ENCODE measurements around the gene NTRK3. TPM values are rescaled to one million over a fixed set of nuclear protein-coding genes. Genes with fewer than 3 reads are reported as not detected.
"Not testable (repeated sequence)": the region's sequence is repeated elsewhere in the genome, so short reads cannot be mapped to it uniquely, and the experiment has no call there.

NTRK3 gene
- total and polyA plus RNA-seq, 2 donors (not counting 3 experiments of a cell fraction or from before 2014, with no cell fraction given): not detected

DNA sequence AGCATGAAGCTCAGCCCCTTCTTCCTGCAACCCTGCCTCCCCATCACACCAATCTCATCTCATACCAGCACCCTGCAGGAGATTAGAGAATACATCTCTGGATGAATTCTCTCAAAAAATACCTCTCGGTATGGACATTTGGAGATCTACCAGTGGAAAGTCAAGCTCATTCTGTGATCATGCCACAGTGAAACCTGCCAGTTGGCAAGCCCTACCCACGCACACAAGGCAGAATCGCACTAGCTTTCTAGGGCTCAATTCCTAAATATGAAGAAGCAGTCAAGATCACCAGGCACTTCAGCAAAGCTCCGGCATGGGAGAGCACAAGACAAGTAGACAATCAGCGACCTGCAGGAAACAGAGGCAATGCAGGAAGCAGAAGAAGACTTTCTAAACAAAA lies 221.2 kb downstream of the NTRK3 start:
- no TSS peak for BruUV-seq (replicated peaks)
- Histone ChIP-seq H3K9ac (replicated peaks; ENCODE audit: extremely low read depth, insufficient read depth, low read length) (no peak overlapping the region), H3K27ac (ENCODE audit: insufficient read depth, low read depth, low read length) (no peak overlapping the region), H3K36me3 (ENCODE audit: control insufficient read depth in 2 of 2, extremely low read depth in 1 of 2, insufficient read depth in 2 of 2, low read length in 2 of 2) (no peaks in the 10 kb centered on the region), H3K4me2 (ENCODE audit: insufficient read depth, low read length) (no peak overlapping the region), H3K9me3 (replicated peaks; ENCODE audit: control insufficient read depth, insufficient read depth, low read length) (peaks cover 2% of the 10 kb centered on the region), H3K9me1 (replicated peaks; ENCODE audit: control insufficient read depth, extremely low read depth, insufficient read depth, low read length) (no peaks in the 10 kb centered on the region), H3K4me3 (replicated peaks in 1 of 3; ENCODE audit: insufficient read depth in 1 of 3, low read depth in 1 of 3, low read length in 3 of 3) (no peak overlapping the region), H2AFZ (ENCODE audit: low read depth, low read length) (no peak overlapping the region), H3K79me2 (ENCODE audit: control insufficient read depth, insufficient read depth, low read length) (no peaks in the 10 kb centered on the region), H3K4me1 (ENCODE audit: control insufficient read depth, extremely low read depth, insufficient read depth, low read length) (no peaks in the 10 kb centered on the region), H4K20me1 (replicated peaks; ENCODE audit: control insufficient read depth, extremely low read depth, insufficient read depth, low read length) (no peaks in the 10 kb centered on the region), H3K27me3 (ENCODE audit: control insufficient read depth in 2 of 2, insufficient read depth in 2 of 2, low read length in 2 of 2) (no peaks in the 10 kb centered on the region)
- POLR2A ChIA-PET: no interaction called here
- TF ChIP-seq FOS (IDR thresholded peaks at IDR 0.05; ENCODE audit: borderline replicate concordance, insufficient read depth, low read length): no peak
- no peak for TF ChIP-seq GATA2 (IDR thresholded peaks at IDR 0.05; ENCODE audit: insufficient read depth, insufficient read length, low read depth, low read length)
- TF ChIP-seq, protein P1, sequence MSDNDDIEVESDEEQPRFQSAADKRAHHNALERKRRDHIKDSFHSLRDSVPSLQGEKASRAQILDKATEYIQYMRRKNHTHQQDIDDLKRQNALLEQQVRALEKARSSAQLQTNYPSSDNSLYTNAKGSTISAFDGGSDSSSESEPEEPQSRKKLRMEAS (IDR thresholded peaks at IDR 0.05; ENCODE audit: insufficient read depth, insufficient read length): no peak
- TF ChIP-seq EZH2 (IDR thresholded peaks at IDR 0.05; ENCODE audit: borderline replicate concordance, low read depth, low read length, severe bottlenecking): no peak
- no peak for TF ChIP-seq MYC (IDR thresholded peaks at IDR 0.05; ENCODE audit: low read depth, low read length)
- TF ChIP-seq JUN (IDR thresholded peaks at IDR 0.05; ENCODE audit: borderline replicate concordance, insufficient read depth, insufficient read length, low read depth): no peak
- TF ChIP-seq POLR2AphosphoS5 (IDR thresholded peaks at IDR 0.05; ENCODE audit: insufficient read depth, low read depth, low read length): no peak
- no peak for TF ChIP-seq POLR2A (IDR thresholded peaks at IDR 0.05; ENCODE audit: low read depth, low read length)
- TF ChIP-seq CTCF (IDR thresholded peaks at IDR 0.05; ENCODE audit: extremely low read depth in 1 of 2, insufficient read depth in 1 of 2, low read depth in 1 of 2, low read length in 2 of 2): no peak
- intact Hi-C loops (cut with micrococcal nuclease): no loop called here
- DNase-seq (ENCODE audit: low read depth, low spot score) (no peak), FAIRE-seq (no peak)
- CTCF ChIA-PET: interaction anchor here (0.6 kb wide), 1 partner anchor 41 kb away, joined by 4 read pairs; no protein-coding TSS in a partner anchor
- dilution Hi-C loops (cut with MboI; ENCODE audit: extremely low pct_ligation_motif_present, low sequenced_read_pairs): no loop called here

DNA sequence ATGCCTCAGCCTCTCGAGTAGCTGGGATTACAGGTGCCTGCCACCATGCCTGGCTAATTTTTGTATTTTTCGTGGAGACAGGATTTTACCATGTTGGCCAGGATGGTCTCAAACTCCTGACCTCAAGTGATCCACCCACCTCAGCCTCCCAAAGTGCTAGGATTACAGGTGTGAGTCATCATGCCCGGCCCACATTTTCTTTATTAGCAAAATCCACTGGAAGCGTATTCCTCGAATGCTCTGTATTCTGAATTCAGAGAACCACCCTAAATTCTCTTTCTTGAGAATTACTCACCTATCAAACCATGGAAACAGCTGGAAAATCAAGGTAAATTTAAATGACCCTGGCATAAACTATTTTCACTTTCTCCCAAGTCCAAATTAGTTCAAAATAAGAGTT lies 223.1 kb downstream of the NTRK3 start:
- dilution Hi-C loops (cut with MboI; ENCODE audit: extremely low pct_ligation_motif_present, low sequenced_read_pairs); H3K27ac ChIP-seq (ENCODE audit: insufficient read depth, low read depth, low read length); H2AFZ ChIP-seq (ENCODE audit: low read depth, low read length); H3K9ac ChIP-seq (replicated peaks; ENCODE audit: extremely low read depth, insufficient read depth, low read length); BruUV-seq (replicated peaks); H3K4me2 ChIP-seq (ENCODE audit: insufficient read depth, low read length); POLR2A ChIA-PET; H3K9me3 ChIP-seq (replicated peaks; ENCODE audit: control insufficient read depth, insufficient read depth, low read length); intact Hi-C loops (cut with micrococcal nuclease); H3K27me3 ChIP-seq (ENCODE audit: control insufficient read depth in 2 of 2, insufficient read depth in 2 of 2, low read length in 2 of 2); H3K4me1 ChIP-seq (ENCODE audit: control insufficient read depth, extremely low read depth, insufficient read depth, low read length); H3K9me1 ChIP-seq (replicated peaks; ENCODE audit: control insufficient read depth, extremely low read depth, insufficient read depth, low read length); DNase-seq (ENCODE audit: low read depth, low spot score); H3K36me3 ChIP-seq (ENCODE audit: control insufficient read depth in 2 of 2, extremely low read depth in 1 of 2, insufficient read depth in 2 of 2, low read length in 2 of 2); CTCF ChIA-PET; H3K4me3 ChIP-seq (replicated peaks in 1 of 3; ENCODE audit: insufficient read depth in 1 of 3, low read depth in 1 of 3, low read length in 3 of 3); H4K20me1 ChIP-seq (replicated peaks; ENCODE audit: control insufficient read depth, extremely low read depth, insufficient read depth, low read length); FAIRE-seq; H3K79me2 ChIP-seq (ENCODE audit: control insufficient read depth, insufficient read depth, low read length): not testable (repeated sequence)

Data from endothelial cell of umbilical vein (primary cell).